Measurements from ENCODE around the gene TESK1.
"Not testable (repeated sequence)": the region's sequence is repeated elsewhere in the genome, so short reads cannot be mapped to it uniquely, and the experiment has no call there.

Gene TESK1

GRCh38 chr9:35579130-35579529 is 25.9 kb upstream of the TESK1 start:
- TF ChIP-seq, protein P1, sequence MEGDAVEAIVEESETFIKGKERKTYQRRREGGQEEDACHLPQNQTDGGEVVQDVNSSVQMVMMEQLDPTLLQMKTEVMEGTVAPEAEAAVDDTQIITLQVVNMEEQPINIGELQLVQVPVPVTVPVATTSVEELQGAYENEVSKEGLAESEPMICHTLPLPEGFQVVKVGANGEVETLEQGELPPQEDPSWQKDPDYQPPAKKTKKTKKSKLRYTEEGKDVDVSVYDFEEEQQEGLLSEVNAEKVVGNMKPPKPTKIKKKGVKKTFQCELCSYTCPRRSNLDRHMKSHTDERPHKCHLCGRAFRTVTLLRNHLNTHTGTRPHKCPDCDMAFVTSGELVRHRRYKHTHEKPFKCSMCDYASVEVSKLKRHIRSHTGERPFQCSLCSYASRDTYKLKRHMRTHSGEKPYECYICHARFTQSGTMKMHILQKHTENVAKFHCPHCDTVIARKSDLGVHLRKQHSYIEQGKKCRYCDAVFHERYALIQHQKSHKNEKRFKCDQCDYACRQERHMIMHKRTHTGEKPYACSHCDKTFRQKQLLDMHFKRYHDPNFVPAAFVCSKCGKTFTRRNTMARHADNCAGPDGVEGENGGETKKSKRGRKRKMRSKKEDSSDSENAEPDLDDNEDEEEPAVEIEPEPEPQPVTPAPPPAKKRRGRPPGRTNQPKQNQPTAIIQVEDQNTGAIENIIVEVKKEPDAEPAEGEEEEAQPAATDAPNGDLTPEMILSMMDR (IDR thresholded peaks at IDR 0.05; ENCODE audit: borderline replicate concordance, control extremely low read depth, extremely low read depth, insufficient read depth, missing control alignments) = no peak
- in situ Hi-C loops (cut with MboI; ENCODE audit: low sequenced_read_pairs, unreplicated experiment) = no loop called here
- no peak for DNase-seq (ENCODE audit: low spot score)

GRCh38 chr9:35579659-35580227 is 25.3 kb upstream of the TESK1 start:
- in situ Hi-C loops (cut with MboI; ENCODE audit: low sequenced_read_pairs, unreplicated experiment); DNase-seq (ENCODE audit: low spot score): not testable (repeated sequence)

GRCh38 chr9:35583521-35583920 is 21.5 kb upstream of the TESK1 start:
- DNase-seq (ENCODE audit: low spot score); in situ Hi-C loops (cut with MboI; ENCODE audit: low sequenced_read_pairs, unreplicated experiment): not testable (repeated sequence)

- DNase-seq (ENCODE audit: low spot score); in situ Hi-C loops (cut with MboI; ENCODE audit: low sequenced_read_pairs, unreplicated experiment): not testable (repeated sequence)
Measured at GRCh38 chr9:35584681-35585080, 20.4 kb upstream of the TESK1 start.

DNA sequence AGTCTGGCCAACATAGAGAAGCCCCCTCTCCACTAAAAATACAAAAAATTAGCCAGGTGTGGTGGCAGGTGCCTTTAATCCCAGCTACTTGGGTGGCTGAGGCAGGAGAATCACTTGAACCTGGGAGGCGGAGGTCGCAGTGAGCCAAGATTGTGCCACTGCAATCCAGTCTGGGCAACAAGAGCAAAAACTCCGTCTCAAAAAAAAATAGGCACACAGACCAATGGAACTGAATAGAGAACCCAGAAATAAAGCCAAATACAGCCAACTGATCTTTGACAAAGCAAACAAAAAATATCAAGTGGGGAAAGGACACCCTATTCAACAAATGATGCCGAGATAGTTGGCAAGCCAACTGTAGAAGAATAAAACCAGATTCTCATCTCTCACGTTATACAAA is 16.6 kb upstream of the TESK1 start:
- DNase-seq (ENCODE audit: low spot score); in situ Hi-C loops (cut with MboI; ENCODE audit: low sequenced_read_pairs, unreplicated experiment): not testable (repeated sequence)

DNA sequence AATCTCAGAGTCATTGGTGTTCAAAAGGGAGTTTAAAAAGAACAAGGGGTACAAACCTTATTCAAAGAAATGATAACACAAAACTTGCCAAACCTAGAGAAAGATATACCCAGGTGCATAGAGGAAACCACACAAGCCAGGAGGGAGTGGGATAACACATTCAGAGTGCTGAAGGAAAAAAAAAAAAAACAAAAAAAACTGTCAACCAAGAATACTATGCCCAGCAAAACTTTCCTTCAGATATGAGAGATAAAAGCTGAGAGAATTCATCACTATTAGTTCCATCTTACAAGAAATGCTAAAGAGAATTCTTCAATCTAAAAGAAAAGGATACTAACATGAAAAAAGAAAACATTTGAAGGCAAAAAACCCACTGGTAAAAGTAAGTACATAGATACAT is 11.5 kb upstream of the TESK1 start:
- in situ Hi-C loops (cut with MboI; ENCODE audit: low sequenced_read_pairs, unreplicated experiment) = no loop called here
- no peak for DNase-seq (ENCODE audit: low spot score)
- TF ChIP-seq, protein P1 (IDR thresholded peaks at IDR 0.05; ENCODE audit: borderline replicate concordance, control extremely low read depth, extremely low read depth, insufficient read depth, missing control alignments) = no peak

GRCh38 chr9:35594471-35594870 is 10.6 kb upstream of the TESK1 start:
- TF ChIP-seq, protein P1 (IDR thresholded peaks at IDR 0.05; ENCODE audit: borderline replicate concordance, control extremely low read depth, extremely low read depth, insufficient read depth, missing control alignments) = no peak
- no peak for DNase-seq (ENCODE audit: low spot score)
- in situ Hi-C loops (cut with MboI; ENCODE audit: low sequenced_read_pairs, unreplicated experiment) = no loop called here

DNA sequence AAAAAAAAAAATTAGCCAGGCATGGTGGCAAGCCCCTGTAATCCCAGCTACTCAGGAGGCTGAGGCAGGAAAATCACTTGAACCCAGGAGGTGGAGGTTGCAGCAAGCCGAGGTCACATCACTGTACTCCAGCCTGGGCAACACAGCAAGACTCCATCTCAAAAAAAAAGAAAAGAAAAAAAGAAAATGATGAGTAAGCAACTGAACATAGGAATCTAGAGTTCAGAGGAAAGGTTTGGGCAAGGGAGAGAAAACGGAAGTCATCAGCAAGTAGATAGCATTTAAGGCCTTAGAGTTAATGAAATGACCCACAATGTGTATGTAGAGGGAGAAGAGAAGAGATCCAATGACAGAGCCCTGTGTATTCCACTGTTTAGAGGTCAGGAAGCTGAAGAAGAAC is 8.2 kb upstream of the TESK1 start:
- DNase-seq (ENCODE audit: low spot score); in situ Hi-C loops (cut with MboI; ENCODE audit: low sequenced_read_pairs, unreplicated experiment): not testable (repeated sequence)

DNA sequence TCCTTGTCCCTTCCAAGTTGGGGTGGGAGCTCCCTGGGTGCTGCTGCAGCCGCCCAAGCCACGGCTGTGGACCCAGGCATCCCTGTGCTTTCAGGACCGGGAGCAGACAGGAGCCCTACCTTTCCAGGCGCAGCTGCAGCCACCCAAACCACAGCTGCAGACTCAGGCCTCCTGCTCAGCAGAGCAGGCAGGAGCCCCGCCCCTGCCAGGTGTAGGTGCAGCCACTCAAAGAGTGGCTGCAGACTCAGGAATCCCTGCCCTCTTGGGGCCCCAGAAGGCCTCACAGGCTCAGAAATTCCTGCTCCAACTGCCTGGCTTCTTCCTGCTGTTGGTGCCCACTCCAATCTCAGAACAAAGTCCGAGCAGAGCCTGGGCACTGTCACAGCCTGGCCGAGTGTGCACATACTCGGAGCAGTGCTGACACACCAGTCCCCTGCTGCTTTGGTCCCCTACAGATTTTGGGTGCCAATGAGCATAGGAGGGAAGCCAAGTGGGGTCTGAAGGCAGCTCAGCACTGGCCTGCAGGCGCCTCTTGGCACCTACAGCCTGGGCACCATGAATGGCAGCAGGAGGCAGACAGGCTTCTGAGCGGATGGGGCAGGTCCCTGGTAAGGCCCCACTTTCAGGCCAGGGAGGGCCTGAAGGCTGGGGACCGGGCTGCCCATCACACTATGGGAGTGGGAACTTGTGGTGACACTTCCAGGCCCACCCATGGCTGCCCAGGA is 6.0 kb upstream of the TESK1 start:
- DNase-seq (ENCODE audit: low spot score) = no peak
- TF ChIP-seq, protein P1 (IDR thresholded peaks at IDR 0.05; ENCODE audit: borderline replicate concordance, control extremely low read depth, extremely low read depth, insufficient read depth, missing control alignments) = no peak
- in situ Hi-C loops (cut with MboI; ENCODE audit: low sequenced_read_pairs, unreplicated experiment) = no loop called here

Measured in GM13976 (cell line).